GM21737 (cell line): Measurements from ENCODE around the gene TYW3.

Experiments
- ATAC-seq: cut with Tn5 transposase; IDR thresholded peaks from one replicate; pipeline ENCODE4 v1.9.1; 2021; ENCODE audit warnings: mild to moderate bottlenecking, moderate library complexity; ENCODE audit not compliant: unreplicated experiment

Gene TYW3

DNA sequence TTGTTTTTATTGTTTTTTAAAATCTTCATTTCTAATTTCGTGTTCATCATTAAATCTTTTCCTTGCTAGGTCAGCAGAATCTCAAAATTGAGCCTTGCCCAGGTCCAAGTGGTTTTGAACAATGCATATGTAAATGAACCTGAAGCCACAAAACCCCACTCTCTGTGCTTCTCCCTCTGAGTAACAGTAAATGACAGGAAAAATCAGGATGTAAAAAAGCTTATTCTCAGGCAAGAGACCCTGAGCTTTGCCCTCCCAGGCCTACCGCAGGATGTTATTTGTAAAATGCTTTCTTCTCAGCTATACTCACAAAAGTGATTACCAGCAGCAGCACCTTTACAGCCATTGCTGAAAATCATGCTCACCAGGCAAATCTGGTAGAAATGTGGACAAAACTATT is 47.6 kb downstream of the TYW3 start:
- ATAC-seq = no peak

- no peak for ATAC-seq
Observed at GRCh38 chr1:74785944-74786343, 53.0 kb downstream of the TYW3 start.

GRCh38 chr1:74790453-74790852 is 57.5 kb downstream of the TYW3 start:
- ATAC-seq = no peak

DNA sequence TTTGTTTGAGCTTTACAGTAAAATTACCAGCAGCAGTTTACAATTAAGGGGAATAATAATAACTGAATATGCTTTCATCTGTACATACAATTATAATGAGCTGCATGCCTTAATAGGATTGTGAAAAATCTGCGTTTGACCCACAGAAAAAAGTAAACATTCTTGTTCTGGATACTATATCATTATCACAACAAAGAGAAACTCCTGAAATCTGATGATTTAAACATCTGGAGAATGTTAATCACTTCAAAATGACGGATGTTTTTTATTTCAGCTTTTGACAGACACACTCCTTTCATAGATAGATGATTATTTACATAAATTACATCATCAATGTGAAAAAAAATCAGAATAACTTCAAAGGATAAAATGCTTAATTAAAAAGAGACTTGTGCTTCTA is 58.5 kb downstream of the TYW3 start:
- ATAC-seq = no peak

GRCh38 chr1:74799119-74799657 is 66.2 kb downstream of the TYW3 start:
- ATAC-seq = no peak

- peak; percentile 61 for ATAC-seq
Observed at GRCh38 chr1:74811436-74812179, 78.7 kb downstream of the TYW3 start.

DNA sequence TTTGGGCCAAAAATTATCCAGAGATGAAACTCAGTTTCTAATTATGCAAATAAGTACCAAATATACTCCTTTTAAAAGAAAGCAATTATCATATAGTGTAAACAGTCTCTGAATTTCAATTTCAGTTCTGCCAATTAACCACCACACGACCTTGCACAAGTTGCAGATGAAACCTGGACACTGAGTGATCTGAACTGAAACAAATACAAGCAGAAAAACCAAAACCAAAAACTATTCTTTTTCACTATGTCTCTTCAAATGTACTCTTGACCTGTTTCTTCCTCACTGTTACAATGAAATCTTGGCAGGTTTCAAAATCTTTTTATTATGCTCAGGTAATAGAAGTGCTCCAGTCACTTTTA is 79.2 kb downstream of the TYW3 start:
- peak; percentile 82 for ATAC-seq
